WERI-Rb-1 (cell line): ENCODE data around the gene HTR5A.

ENCODE experiments used
- DNase-seq: peaks from one replicate; pipeline ENCODE4 v3.0.0-alpha.2; 2020
- H3K27ac ChIP-seq: fragments of 250-450 bp; sonication (Bioruptor Pico); 2 replicates; pipeline ENCODE4 v1.5.1; 2020; ENCODE audit warnings: mild to moderate bottlenecking, moderate library complexity
- H3K27me3 ChIP-seq: fragments of 250-450 bp; sonication (Bioruptor Pico); 2 replicates; pipeline ENCODE4 v1.5.1; 2021; ENCODE audit warnings: mild to moderate bottlenecking, low read depth, moderate library complexity; ENCODE audit not compliant: insufficient read depth, severe bottlenecking
- H3K36me3 ChIP-seq: fragments of 250-450 bp; sonication (Bioruptor Pico); 2 replicates; pipeline ENCODE4 v1.5.1; 2020; ENCODE audit warnings: mild to moderate bottlenecking, moderate library complexity
- H3K4me3 ChIP-seq: 2 replicates; pipeline ENCODE4 v1.5.1; 2011; ENCODE audit warnings: low read depth, mild to moderate bottlenecking, control low read depth, low read length
- H3K9me3 ChIP-seq: fragments of 250-450 bp; sonication (Bioruptor Pico); 2 replicates; pipeline ENCODE4 v1.5.1; 2021; ENCODE audit warnings: mild to moderate bottlenecking, moderate library complexity; ENCODE audit not compliant: severe bottlenecking
- CTCF ChIP-seq: IDR thresholded peaks from 2 replicates; pipeline ENCODE4 v1.5.1; 2011; ENCODE audit warnings: low read depth, mild to moderate bottlenecking, control low read depth, inconsistent platforms, low read length

The HTR5A gene

GRCh38 chr7:155093596-155093995, 23.5 kb downstream of the HTR5A start:
- no peaks in the 10 kb centered on the region for H3K36me3 ChIP-seq
- H3K4me3 ChIP-seq, result no peak overlapping the region
- peaks cover 4% of the 10 kb centered on the region for H3K9me3 ChIP-seq
- no peak for DNase-seq
- H3K27ac ChIP-seq, result no peak overlapping the region
- H3K27me3 ChIP-seq, result no peaks in the 10 kb centered on the region
- no peak for TF ChIP-seq CTCF

- Histone ChIP-seq H3K9me3 (peaks cover 4% of the 10 kb centered on the region), H3K27me3 (no peaks in the 10 kb centered on the region), H3K4me3 (no peak overlapping the region), H3K36me3 (no peaks in the 10 kb centered on the region), H3K27ac (no peak overlapping the region)
- no peak for DNase-seq
- TF ChIP-seq CTCF, result no peak
Observed at GRCh38 chr7:155094636-155095135, 24.6 kb downstream of the HTR5A start.

- H3K4me3 ChIP-seq, result no peak overlapping the region
- peaks cover 4% of the 10 kb centered on the region for H3K9me3 ChIP-seq
- TF ChIP-seq CTCF, result no peak
- no peak for DNase-seq
- no peak overlapping the region for H3K27ac ChIP-seq
- no peaks in the 10 kb centered on the region for H3K36me3 ChIP-seq
- no peaks in the 10 kb centered on the region for H3K27me3 ChIP-seq
Observed at GRCh38 chr7:155097338-155097737, 27.2 kb downstream of the HTR5A start.

GRCh38 chr7:155103839-155104238, 33.7 kb downstream of the HTR5A start:
- no peak for TF ChIP-seq CTCF
- Histone ChIP-seq H3K27ac (no peak overlapping the region), H3K27me3 (no peaks in the 10 kb centered on the region), H3K4me3 (no peak overlapping the region), H3K36me3 (no peaks in the 10 kb centered on the region), H3K9me3 (no peaks in the 10 kb centered on the region)
- no peak for DNase-seq

GRCh38 chr7:155104913-155105312, 34.8 kb downstream of the HTR5A start:
- no peak overlapping the region for H3K4me3 ChIP-seq
- no peaks in the 10 kb centered on the region for H3K9me3 ChIP-seq
- DNase-seq, result no peak
- H3K36me3 ChIP-seq, result no peaks in the 10 kb centered on the region
- H3K27ac ChIP-seq, result no peak overlapping the region
- TF ChIP-seq CTCF, result no peak
- H3K27me3 ChIP-seq, result no peaks in the 10 kb centered on the region

GRCh38 chr7:155106356-155106755, 36.2 kb downstream of the HTR5A start:
- Histone ChIP-seq H3K4me3 (no peak overlapping the region), H3K36me3 (no peaks in the 10 kb centered on the region), H3K9me3 (no peaks in the 10 kb centered on the region), H3K27ac (no peak overlapping the region), H3K27me3 (no peaks in the 10 kb centered on the region)
- DNase-seq, result no peak
- no peak for TF ChIP-seq CTCF
